ENCODE measurements around the gene GAA.

Gene GAA

GRCh38 chr17:80116276-80116920, 15.0 kb downstream of the GAA start:
- TF ChIP-seq, protein P1, sequence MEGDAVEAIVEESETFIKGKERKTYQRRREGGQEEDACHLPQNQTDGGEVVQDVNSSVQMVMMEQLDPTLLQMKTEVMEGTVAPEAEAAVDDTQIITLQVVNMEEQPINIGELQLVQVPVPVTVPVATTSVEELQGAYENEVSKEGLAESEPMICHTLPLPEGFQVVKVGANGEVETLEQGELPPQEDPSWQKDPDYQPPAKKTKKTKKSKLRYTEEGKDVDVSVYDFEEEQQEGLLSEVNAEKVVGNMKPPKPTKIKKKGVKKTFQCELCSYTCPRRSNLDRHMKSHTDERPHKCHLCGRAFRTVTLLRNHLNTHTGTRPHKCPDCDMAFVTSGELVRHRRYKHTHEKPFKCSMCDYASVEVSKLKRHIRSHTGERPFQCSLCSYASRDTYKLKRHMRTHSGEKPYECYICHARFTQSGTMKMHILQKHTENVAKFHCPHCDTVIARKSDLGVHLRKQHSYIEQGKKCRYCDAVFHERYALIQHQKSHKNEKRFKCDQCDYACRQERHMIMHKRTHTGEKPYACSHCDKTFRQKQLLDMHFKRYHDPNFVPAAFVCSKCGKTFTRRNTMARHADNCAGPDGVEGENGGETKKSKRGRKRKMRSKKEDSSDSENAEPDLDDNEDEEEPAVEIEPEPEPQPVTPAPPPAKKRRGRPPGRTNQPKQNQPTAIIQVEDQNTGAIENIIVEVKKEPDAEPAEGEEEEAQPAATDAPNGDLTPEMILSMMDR (IDR thresholded peaks at IDR 0.05; ENCODE audit: extremely low read depth, insufficient read depth, missing control alignments) = no peak
- in situ Hi-C loops (cut with MboI; ENCODE audit: low pct_unique_long_range_greater_than_20kb, low sequenced_read_pairs, unreplicated experiment) = no loop called here
- DNase-seq (ENCODE audit: low spot score) = no peak

DNA sequence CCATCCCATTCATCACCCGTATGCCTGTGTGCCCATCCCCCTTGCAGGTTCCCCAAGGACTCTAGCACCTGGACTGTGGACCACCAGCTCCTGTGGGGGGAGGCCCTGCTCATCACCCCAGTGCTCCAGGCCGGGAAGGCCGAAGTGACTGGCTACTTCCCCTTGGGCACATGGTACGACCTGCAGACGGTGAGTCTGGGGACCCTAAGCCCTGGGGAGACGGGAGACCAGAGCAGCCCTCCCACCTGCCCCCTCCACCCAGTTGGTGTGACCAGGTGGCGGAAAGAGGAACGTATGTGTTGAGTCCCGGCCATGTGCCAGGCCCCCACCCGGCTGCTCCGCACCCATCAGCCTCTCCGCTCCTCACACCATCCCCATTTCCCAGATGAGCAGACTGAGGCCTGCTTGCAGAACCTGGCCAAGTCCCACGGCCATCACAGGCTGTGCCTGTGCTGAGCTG, 15.6 kb downstream of the GAA start:
- TF ChIP-seq, protein P1 (IDR thresholded peaks at IDR 0.05; ENCODE audit: extremely low read depth, insufficient read depth, missing control alignments) = no peak
- DNase-seq (ENCODE audit: low spot score) = no peak
- in situ Hi-C loops (cut with MboI; ENCODE audit: low pct_unique_long_range_greater_than_20kb, low sequenced_read_pairs, unreplicated experiment) = no loop called here

DNA sequence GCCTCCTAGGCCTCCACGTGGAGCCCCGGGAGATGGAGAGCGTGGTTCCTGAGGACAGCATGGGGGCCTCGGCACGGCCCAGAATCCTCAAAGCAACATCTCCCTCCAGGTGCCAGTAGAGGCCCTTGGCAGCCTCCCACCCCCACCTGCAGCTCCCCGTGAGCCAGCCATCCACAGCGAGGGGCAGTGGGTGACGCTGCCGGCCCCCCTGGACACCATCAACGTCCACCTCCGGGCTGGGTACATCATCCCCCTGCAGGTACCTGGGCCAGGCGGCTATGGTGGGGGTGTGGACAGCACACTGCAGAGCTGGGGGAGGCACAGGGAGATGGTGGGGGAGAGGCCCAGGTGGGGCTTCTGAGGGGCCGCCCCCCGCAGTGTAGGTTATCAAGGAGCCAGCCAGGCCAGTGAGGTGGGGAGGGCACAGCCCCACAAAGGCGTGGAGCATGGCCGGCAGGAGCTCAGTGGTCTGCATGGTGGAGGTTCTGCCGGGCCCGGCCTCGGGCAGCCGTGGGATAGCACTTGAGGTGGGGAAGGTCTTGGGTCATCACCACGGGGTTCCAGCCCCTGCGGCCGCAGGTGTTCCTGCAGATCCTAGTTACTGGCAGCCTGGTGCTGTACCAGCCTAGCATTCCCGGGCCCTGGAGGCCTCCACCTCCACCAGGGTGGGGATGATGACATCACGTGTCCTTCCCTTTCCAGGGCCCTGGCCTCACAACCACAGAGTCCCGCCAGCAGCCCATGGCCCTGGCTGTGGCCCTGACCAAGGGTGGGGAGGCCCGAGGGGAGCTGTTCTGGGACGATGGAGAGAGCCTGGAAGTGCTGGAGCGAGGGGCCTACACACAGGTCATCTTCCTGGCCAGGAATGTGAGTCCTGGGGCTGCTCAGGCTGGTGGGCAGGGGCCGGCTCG, 16.4 kb downstream of the GAA start:
- DNase-seq (ENCODE audit: low spot score) = no peak
- in situ Hi-C loops (cut with MboI; ENCODE audit: low pct_unique_long_range_greater_than_20kb, low sequenced_read_pairs, unreplicated experiment) = no loop called here
- TF ChIP-seq, protein P1 (IDR thresholded peaks at IDR 0.05; ENCODE audit: extremely low read depth, insufficient read depth, missing control alignments) = no peak

GRCh38 chr17:80118601-80119270, 17.4 kb downstream of the GAA start:
- in situ Hi-C loops (cut with MboI; ENCODE audit: low pct_unique_long_range_greater_than_20kb, low sequenced_read_pairs, unreplicated experiment) = no loop called here
- no peak for DNase-seq (ENCODE audit: low spot score)
- TF ChIP-seq, protein P1 (IDR thresholded peaks at IDR 0.05; ENCODE audit: extremely low read depth, insufficient read depth, missing control alignments) = no peak

DNA sequence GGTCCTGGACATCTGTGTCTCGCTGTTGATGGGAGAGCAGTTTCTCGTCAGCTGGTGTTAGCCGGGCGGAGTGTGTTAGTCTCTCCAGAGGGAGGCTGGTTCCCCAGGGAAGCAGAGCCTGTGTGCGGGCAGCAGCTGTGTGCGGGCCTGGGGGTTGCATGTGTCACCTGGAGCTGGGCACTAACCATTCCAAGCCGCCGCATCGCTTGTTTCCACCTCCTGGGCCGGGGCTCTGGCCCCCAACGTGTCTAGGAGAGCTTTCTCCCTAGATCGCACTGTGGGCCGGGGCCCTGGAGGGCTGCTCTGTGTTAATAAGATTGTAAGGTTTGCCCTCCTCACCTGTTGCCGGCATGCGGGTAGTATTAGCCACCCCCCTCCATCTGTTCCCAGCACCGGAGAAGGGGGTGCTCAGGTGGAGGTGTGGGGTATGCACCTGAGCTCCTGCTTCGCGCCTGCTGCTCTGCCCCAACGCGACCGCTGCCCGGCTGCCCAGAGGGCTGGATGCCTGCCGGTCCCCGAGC, 17.9 kb downstream of the GAA start:
- in situ Hi-C loops (cut with MboI; ENCODE audit: low pct_unique_long_range_greater_than_20kb, low sequenced_read_pairs, unreplicated experiment) = no loop called here
- no peak for DNase-seq (ENCODE audit: low spot score)

DNA sequence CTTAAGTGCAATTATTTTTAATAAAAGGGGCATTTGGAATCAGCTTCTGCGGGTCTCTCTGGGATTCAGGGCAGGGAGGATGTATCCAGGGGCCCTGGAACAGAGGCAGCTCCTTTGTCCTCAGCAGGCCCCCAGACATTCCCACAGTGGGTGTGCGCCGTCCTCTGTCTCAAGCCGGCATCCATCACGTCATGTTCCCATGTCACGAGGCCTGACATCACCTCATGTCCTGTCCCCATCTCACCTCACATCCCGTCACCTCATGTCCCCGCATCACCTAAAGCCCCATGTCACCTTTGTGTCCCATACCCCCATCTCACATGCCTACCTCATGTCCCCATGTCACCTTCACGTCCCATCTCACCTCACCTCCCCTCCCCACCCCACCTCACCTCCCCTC, 18.5 kb downstream of the GAA start:
- TF ChIP-seq, protein P1 (IDR thresholded peaks at IDR 0.05; ENCODE audit: extremely low read depth, insufficient read depth, missing control alignments) = no peak
- no peak for DNase-seq (ENCODE audit: low spot score)
- in situ Hi-C loops (cut with MboI; ENCODE audit: low pct_unique_long_range_greater_than_20kb, low sequenced_read_pairs, unreplicated experiment) = no loop called here

More for the DNA sequence above, 17.9 kb downstream of the GAA start:
- TF ChIP-seq, protein P1 (IDR thresholded peaks at IDR 0.05; ENCODE audit: extremely low read depth, insufficient read depth, missing control alignments) = no peak
